PC-9 (cell line): ENCODE measurements around the gene MAP3K20.

Experiments used
- CTCF ChIP-seq: fragments of 200-600 bp; sonication (generic); conservative IDR thresholded peaks from 2 replicates; pipeline ENCODE4 v1.6.1; 2017; ENCODE audit warnings: mixed run types, antibody characterized with exemption, mild to moderate bottlenecking, moderate library complexity
- EZH2 ChIP-seq: fragments of 200-600 bp; sonication (generic); IDR thresholded peaks from 2 replicates; pipeline ENCODE4 v1.8.0; 2017; ENCODE audit warnings: antibody characterized with exemption, low read depth

DNA sequence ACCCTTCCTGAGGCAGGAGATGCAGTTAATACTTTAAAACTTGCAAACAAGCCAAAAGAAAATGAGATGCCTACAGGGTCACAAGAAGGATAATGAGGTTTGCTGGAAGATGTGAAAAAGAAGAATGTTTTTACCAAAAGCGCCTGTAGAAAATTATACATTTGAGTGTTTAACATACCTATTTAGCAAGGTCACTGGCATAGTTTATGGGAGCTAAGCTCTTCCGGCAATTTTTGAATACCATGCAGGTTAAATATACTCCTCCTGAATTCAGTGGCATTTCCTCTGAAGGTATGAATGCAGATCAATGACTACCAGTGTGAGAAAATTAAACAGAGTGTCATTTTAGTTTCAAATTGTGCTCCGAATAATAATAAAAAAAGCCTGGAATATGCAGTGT, 21.2 kb upstream of the MAP3K20 start:
- no peak for TF ChIP-seq CTCF
- TF ChIP-seq EZH2 = no peak
